Pulmonary artery endothelial cell (primary cell): ENCODE data around the gene LRRC46. TPM values are rescaled to one million over a fixed set of nuclear protein-coding genes. Genes with fewer than 3 reads are reported as not detected.

Source experiments
- DNase-seq: peaks from one replicate; pipeline ENCODE4 v3.0.0-alpha.2; 2011; ENCODE audit warnings: low read depth, low spot score
- total RNA-seq: library from RNA; depleted of rRNA; stranded (reverse); fragments of >200 nt; gene quantifications from 2 replicates; pipeline ENCODE4 v1.2.3, GENCODE V29; 2014

The LRRC46 gene
- total RNA-seq, 1 donor from 2014 or later, result not detected

GRCh38 chr17:47808830-47809480 lies 22.5 kb upstream of the LRRC46 start:
- DNase-seq, result no peak

GRCh38 chr17:47810200-47810821 lies 21.2 kb upstream of the LRRC46 start:
- DNase-seq, result peak; percentile 44

- DNase-seq, result no peak
Measured at GRCh38 chr17:47810901-47811635, 20.4 kb upstream of the LRRC46 start.

- no peak for DNase-seq
Measured at GRCh38 chr17:47811709-47812108, 19.8 kb upstream of the LRRC46 start.

GRCh38 chr17:47812146-47812920 lies 19.1 kb upstream of the LRRC46 start:
- DNase-seq, result no peak

GRCh38 chr17:47813077-47813476 lies 18.4 kb upstream of the LRRC46 start:
- no peak for DNase-seq

- no peak for DNase-seq
Measured at GRCh38 chr17:47813512-47814031, 17.9 kb upstream of the LRRC46 start.

GRCh38 chr17:47815106-47815918 lies 16.2 kb upstream of the LRRC46 start:
- DNase-seq, result no peak

GRCh38 chr17:47816111-47816735 lies 15.2 kb upstream of the LRRC46 start:
- DNase-seq, result no peak

GRCh38 chr17:47816947-47817346 lies 14.5 kb upstream of the LRRC46 start:
- no peak for DNase-seq

- no peak for DNase-seq
Measured at GRCh38 chr17:47818002-47818695, 13.3 kb upstream of the LRRC46 start.

- no peak for DNase-seq
Measured at GRCh38 chr17:47819475-47819874, 12.0 kb upstream of the LRRC46 start.

GRCh38 chr17:47820033-47820789 lies 11.3 kb upstream of the LRRC46 start:
- no peak for DNase-seq

GRCh38 chr17:47821031-47821423 lies 10.4 kb upstream of the LRRC46 start:
- DNase-seq, result no peak

- DNase-seq, result peak; percentile 84
Measured at GRCh38 chr17:47821424-47822391, 9.8 kb upstream of the LRRC46 start, which contains the start of gene OSBPL7. TSS of gene OSBPL7 (minus strand) at chr17:47821794. CDS start at chr17:47820278, 1,516 bp downstream.

GRCh38 chr17:47822785-47823184 lies 8.7 kb upstream of the LRRC46 start:
- DNase-seq, result no peak

GRCh38 chr17:47823519-47823918 lies 8.0 kb upstream of the LRRC46 start:
- DNase-seq, result no peak

GRCh38 chr17:47829870-47830269 lies 1.6 kb upstream of the LRRC46 start:
- no peak for DNase-seq
